Muscle layer of colon (tissue), 2 donors: ENCODE data around the gene GSTO2.

Source experiments
- H3K27ac ChIP-seq: one replicate; pipeline ENCODE4 v1.7.0; 2013; ENCODE audit warnings: low read depth, mild to moderate bottlenecking, low read length, moderate library complexity
- H3K27me3 ChIP-seq, 2 donors: one replicate each; pipeline ENCODE4 v1.7.0; 2013; ENCODE audit warnings: low read length in 2 of 2, mild to moderate bottlenecking in 2 of 2; ENCODE audit not compliant: insufficient read depth in 2 of 2, control insufficient read depth in 1 of 2
- H3K36me3 ChIP-seq: one replicate; pipeline ENCODE4 v1.7.0; 2013; ENCODE audit warnings: mild to moderate bottlenecking, low read length; ENCODE audit not compliant: insufficient read depth
- H3K4me1 ChIP-seq: one replicate; pipeline ENCODE4 v1.7.0; 2013; ENCODE audit warnings: mild to moderate bottlenecking, low read length; ENCODE audit not compliant: insufficient read depth
- H3K4me3 ChIP-seq, 2 donors: one replicate each; pipeline ENCODE4 v1.7.0; 2013; ENCODE audit warnings: low read length in 2 of 2, low read depth in 1 of 2, mild to moderate bottlenecking in 1 of 2, moderate library complexity in 1 of 2
- H3K9ac ChIP-seq: one replicate; pipeline ENCODE4 v1.7.0; 2013; ENCODE audit warnings: low read length
- H3K9me3 ChIP-seq: one replicate; pipeline ENCODE4 v1.7.0; 2013; ENCODE audit warnings: mild to moderate bottlenecking, low read length
- donor health status: abdominal sarcoma.
- donor health status: Adenocarcinoma of cecum.

GSTO2 gene

DNA sequence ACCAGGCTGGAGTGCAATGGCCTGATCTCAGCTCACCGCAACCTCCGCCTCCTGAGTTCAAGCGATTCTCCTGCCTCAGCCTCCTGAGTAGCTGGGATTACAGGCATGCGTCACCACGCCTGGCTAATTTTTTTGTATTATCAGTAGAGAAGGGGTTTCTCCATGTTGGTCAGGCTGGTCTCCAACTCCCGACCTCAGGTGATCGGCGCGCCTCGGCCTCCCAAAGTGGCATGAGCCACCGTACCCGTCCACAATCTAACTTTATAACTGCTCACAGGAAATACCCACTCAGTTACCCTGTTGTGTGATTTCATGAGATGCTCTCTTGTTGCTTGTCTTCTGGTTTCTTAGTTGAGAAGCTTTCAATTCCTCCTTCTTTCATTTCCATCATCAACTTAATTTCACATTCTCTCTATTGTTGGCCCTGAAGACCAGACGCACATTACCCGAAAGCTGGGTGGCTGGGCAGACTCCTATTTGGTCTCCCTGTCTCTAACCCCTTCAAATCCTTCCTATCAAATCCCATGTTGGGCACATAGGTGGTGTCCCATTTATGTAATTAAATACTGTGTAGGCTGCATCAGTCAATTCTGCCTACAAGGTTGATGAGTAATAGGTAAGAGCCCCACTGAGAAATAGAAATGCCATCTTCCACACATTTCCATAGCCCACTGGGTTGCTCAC, 1.1 kb upstream of the GSTO2 start:
- no peaks in the 10 kb centered on the region for H3K9me3 ChIP-seq
- H3K27ac ChIP-seq: no peak overlapping the region
- peaks cover 12% of the 10 kb centered on the region for H3K4me1 ChIP-seq
- H3K36me3 ChIP-seq: peaks cover 19% of the 10 kb centered on the region
- H3K4me3 ChIP-seq: peak overlapping the region in 1 of 2 donors; percentile 85
- H3K9ac ChIP-seq: peak overlapping the region; percentile 71
- no peaks in the 10 kb centered on the region for H3K27me3 ChIP-seq

DNA sequence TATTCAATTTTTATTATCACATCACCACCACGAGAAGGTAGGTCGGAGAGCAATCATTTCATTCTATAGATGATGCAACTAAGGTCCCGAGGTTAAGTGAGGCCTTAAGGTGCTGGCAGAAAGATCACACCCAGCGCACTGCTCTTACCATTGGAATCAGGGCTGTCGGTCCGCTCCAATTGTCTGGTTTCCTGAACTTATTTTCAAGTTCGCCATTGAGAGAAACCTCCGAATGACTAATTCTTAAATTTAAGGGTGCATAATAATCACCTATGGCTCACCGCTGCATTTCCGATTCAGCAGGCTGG, 625 bp upstream of the GSTO2 start:
- H3K9ac ChIP-seq: peak overlapping the region; percentile 71
- H3K4me3 ChIP-seq: peak overlapping the region; percentile 85 to 96
- H3K27me3 ChIP-seq: no peaks in the 10 kb centered on the region
- H3K9me3 ChIP-seq: no peaks in the 10 kb centered on the region
- H3K4me1 ChIP-seq: peaks cover 12% of the 10 kb centered on the region
- H3K27ac ChIP-seq: peak overlapping the region; percentile 94
- peaks cover 14% of the 10 kb centered on the region for H3K36me3 ChIP-seq

DNA sequence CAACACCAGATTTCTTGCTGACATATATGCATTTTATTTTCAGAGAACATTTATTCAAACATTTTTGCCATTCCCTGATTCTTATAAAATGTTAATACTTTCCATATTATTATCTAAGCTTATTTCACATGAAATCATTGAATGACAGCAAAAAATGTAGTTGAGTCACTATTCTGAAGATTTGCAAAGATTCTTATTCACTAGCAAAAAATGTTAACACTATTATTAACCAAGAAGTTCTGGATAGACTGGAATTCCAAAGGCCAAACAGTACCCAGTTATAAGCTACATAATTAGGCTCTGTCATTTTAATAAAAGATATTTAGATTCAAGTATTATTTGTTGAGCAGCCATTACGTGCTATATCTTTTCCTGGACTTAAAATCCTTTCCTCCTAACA, 4.3 kb downstream of the GSTO2 start:
- H3K4me3 ChIP-seq: no peak overlapping the region
- H3K4me1 ChIP-seq: peaks cover 12% of the 10 kb centered on the region
- H3K9ac ChIP-seq: no peak overlapping the region
- H3K36me3 ChIP-seq: no peaks in the 10 kb centered on the region
- peaks cover 7 to 18% of the 10 kb centered on the region in 2 donors for H3K27me3 ChIP-seq
- no peak overlapping the region for H3K27ac ChIP-seq
- no peaks in the 10 kb centered on the region for H3K9me3 ChIP-seq

DNA sequence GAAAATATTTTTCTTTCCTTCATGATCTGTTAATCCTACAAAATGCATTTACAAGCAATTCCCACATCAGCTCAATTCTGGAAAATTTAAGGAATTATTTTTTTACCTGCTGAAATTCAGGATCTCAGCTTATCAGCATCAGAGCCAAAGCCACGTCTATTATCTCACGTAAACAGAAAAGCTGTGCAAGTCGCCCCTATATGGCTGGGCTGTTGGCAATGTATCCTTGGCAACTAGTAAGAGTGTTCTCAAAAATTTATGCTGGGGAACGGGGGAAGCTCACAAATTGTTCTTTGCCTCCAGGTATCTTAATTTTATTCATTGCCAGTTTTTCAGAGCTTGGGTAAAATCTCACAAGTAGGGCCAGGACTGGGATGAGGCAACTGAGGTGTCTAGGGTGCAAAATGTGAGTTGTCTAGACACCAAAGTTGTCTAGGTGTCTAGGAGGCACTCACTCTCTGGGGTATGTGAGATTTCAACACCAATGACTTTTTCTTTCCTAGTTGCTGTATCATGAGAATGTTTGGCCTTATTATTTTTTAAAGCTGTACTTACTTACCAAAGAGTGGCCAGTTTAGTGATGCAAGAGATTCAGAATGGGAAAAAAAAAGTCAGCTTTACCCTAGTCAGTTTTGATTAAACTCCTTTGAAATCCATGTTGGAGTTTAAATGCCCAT, 5.1 kb downstream of the GSTO2 start:
- H3K27ac ChIP-seq: no peak overlapping the region
- no peaks in the 10 kb centered on the region for H3K9me3 ChIP-seq
- no peak overlapping the region for H3K4me3 ChIP-seq
- no peaks in the 10 kb centered on the region for H3K36me3 ChIP-seq
- H3K27me3 ChIP-seq: peaks cover 7 to 18% of the 10 kb centered on the region in 2 donors
- no peak overlapping the region for H3K9ac ChIP-seq
- peaks cover 11% of the 10 kb centered on the region for H3K4me1 ChIP-seq

DNA sequence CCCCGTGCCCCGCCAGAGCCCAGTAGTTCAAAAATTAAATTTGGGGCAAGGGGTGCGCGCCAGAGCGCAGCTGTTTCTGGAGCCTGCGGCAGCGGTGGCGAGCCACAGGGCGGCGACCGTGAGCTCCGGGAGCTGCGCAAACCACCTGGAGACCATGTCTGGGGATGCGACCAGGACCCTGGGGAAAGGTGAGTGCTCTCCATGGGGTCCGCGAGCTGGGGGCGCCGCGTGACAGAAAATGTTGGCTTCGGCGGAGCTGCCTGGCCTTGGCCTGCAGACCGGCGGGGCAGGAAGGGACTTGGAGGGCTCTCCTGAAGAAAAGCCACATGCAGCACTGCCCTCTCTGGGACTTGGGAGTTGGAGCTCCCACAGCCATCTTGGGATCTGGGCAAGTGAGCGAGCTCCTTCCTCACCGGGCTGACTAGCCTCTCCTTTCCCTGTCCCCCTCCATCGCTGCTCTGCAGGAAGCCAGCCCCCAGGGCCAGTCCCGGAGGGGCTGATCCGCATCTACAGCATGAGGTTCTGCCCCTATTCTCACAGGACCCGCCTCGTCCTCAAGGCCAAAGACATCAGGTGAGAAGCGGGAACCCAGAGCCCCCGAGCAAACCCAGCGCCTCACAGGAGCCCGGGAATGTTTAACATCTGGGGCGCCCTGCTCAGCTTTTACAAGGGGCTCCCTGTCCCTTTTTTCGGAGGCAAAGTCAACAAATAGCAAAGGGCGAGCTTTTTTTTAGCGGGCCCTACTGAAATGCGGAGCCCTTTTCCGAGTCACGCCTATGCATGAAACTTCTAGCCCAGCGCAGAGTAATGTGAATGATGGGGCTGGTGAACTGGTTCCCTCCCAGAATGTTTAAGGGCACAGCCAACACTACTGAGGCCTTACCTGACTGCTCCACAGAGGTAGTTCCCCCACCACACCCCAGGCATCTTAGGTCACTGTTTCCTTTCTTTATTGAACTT, 6.1 kb downstream of the GSTO2 start:
- Histone ChIP-seq H3K4me3 (no peak overlapping the region), H3K4me1 (peaks cover 5% of the 10 kb centered on the region), H3K9ac (no peak overlapping the region), H3K27ac (no peak overlapping the region), H3K9me3 (no peaks in the 10 kb centered on the region), H3K36me3 (no peaks in the 10 kb centered on the region), H3K27me3 (peaks cover 7 to 18% of the 10 kb centered on the region in 2 donors)

DNA sequence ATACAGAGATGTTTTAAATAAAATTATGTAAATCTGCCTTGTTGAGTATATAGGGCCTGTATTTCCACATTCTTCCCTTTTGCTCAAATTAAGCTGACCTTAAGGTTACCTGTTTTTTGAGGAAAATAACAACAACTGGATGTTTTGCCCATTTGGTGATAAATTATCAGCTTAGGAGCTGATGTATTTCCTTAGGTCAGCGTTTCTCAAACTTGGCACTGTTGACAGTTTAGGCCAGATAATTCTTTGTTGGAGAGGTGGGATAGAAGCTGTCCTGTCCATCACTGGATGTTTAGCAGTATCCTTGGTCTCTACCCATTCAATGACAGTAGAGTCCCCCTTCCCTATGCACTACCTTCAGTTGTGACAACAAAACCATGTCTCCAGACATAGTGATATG, 7.2 kb downstream of the GSTO2 start:
- peaks cover 7 to 18% of the 10 kb centered on the region in 2 donors for H3K27me3 ChIP-seq
- H3K4me3 ChIP-seq: no peak overlapping the region
- H3K27ac ChIP-seq: no peak overlapping the region
- no peak overlapping the region for H3K9ac ChIP-seq
- H3K4me1 ChIP-seq: peaks cover 5% of the 10 kb centered on the region
- no peaks in the 10 kb centered on the region for H3K36me3 ChIP-seq
- no peaks in the 10 kb centered on the region for H3K9me3 ChIP-seq

DNA sequence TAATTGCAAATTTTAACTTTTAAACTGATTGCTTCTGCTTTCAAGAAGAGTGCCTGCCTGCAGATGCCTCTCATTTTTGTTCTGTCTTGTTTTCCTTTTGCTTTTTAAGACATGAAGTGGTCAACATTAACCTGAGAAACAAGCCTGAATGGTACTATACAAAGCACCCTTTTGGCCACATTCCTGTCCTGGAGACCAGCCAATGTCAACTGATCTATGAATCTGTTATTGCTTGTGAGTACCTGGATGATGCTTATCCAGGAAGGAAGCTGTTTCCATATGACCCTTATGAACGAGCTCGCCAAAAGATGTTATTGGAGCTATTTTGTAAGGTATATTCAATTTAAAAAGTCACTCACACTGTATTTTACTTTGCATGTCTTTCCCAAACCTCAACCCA, 8.8 kb downstream of the GSTO2 start:
- no peak overlapping the region for H3K4me3 ChIP-seq
- H3K9ac ChIP-seq: no peak overlapping the region
- H3K27ac ChIP-seq: no peak overlapping the region
- H3K9me3 ChIP-seq: no peaks in the 10 kb centered on the region
- H3K4me1 ChIP-seq: peaks cover 5% of the 10 kb centered on the region
- H3K36me3 ChIP-seq: no peaks in the 10 kb centered on the region
- peaks cover 7 to 18% of the 10 kb centered on the region in 2 donors for H3K27me3 ChIP-seq

DNA sequence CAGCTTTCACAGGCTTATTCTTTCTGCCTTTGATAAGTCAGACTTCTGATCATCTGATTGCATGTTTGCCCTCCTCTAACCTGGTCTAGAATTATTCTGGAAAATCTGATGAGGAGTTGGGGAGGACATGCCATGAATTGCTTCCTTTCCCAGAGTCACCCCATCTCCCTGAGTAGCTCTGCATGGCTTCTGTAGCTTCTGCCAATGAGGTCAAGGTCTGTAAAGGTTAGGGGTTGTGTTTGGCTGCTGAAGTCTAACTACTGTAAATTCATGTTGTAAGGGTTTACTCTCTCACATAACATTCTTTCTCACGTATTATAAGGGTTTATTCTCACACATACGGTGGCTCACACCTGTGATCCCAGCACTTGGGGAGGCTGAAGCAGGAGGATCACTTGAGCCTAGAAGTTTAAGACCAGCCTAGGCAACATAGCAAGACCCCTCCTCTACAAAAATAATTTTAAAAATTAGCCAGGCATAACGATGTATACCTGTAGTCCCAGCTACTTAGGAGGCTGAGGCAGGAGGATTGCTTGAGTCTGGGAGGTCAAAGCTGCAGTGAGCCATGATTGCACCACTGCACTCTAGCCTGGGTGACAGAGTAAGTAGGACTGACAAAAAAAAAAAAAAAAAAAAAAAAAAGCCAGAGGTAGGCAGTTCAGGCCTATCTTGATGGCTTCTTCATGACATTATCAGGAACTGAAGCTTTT, 10.7 kb downstream of the GSTO2 start:
- no peaks in the 10 kb centered on the region for H3K36me3 ChIP-seq
- H3K9ac ChIP-seq: no peak overlapping the region
- peaks cover 0 to 13% of the 10 kb centered on the region in 2 donors for H3K27me3 ChIP-seq
- no peaks in the 10 kb centered on the region for H3K9me3 ChIP-seq
- no peak overlapping the region for H3K27ac ChIP-seq
- H3K4me3 ChIP-seq: no peak overlapping the region
- peaks cover 4% of the 10 kb centered on the region for H3K4me1 ChIP-seq

DNA sequence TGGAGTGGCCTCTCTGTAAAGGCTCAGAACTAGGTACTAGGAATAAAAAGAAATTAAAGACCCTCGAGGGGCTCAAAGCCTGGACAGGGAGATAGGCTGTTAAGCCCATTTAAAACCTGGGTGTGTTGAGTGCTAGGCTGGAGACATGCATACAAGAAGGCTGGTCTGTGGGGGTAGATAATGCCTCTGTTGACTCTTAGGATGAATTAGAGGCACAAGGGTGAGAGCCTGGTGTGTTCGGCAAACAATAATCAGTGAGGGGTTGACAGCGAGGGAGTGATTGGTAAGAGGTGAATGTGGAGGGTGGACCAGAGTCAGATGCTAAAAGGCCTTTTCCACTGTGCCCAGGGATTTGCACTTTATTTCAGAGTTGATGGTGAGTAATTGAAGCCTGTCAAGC, 12.7 kb downstream of the GSTO2 start:
- Histone ChIP-seq H3K9ac (no peak overlapping the region), H3K27me3 (no peaks in the 10 kb centered on the region), H3K9me3 (no peaks in the 10 kb centered on the region), H3K27ac (no peak overlapping the region), H3K36me3 (no peaks in the 10 kb centered on the region), H3K4me1 (no peaks in the 10 kb centered on the region), H3K4me3 (no peak overlapping the region)

DNA sequence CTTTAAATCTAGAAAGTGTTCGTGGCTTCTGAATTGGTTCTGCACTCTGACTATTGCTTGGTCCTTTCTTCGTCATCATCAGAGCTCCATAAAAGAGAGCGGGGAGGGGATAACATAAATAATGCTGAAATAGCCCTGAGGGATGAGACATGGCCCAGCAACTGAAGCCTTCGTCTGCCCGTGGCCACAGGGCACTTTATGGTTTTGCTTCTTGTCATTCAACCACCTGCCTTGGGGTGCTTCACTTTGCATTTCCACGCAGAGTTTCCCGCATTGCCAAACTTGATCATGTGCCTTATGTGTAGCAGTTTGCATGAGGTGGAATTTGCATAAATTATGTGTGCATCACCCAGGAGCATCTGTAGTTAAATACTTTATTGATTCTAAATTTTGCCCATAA, 15.9 kb downstream of the GSTO2 start:
- Histone ChIP-seq H3K36me3 (no peaks in the 10 kb centered on the region), H3K27me3 (no peaks in the 10 kb centered on the region), H3K9me3 (no peaks in the 10 kb centered on the region), H3K4me1 (no peaks in the 10 kb centered on the region), H3K9ac (no peak overlapping the region), H3K27ac (no peak overlapping the region), H3K4me3 (no peak overlapping the region)

DNA sequence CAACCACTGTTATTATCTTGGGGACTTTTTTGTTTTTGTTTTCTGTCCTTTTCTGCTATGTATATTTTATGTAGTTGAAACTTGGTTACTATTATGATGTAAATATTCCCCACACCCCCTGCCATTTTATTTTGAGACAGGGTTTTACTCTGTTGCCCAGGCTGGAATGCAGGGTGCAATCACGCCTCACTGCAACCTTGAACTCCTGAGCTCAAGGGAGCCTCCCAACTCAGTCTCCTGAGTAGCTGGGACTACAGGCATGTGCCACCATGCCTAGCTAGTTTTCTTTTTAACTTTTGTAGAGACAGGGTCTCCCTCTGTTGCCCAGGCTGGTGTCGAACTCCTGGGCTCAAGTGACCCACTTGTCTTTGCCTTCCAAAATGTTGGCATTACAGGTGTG, 18.0 kb downstream of the GSTO2 start:
- H3K4me3 ChIP-seq: no peak overlapping the region

More for the DNA sequence above, 18.0 kb downstream of the GSTO2 start:
- Histone ChIP-seq H3K9me3 (no peaks in the 10 kb centered on the region), H3K9ac (no peak overlapping the region), H3K27me3 (no peaks in the 10 kb centered on the region), H3K36me3 (no peaks in the 10 kb centered on the region), H3K4me1 (no peaks in the 10 kb centered on the region), H3K27ac (no peak overlapping the region)
